ENCODE measurements around the gene MYO1F. TPM values are rescaled to one million over a fixed set of nuclear protein-coding genes. Genes with fewer than 3 reads are reported as not detected.

Gene MYO1F
- total and polyA plus RNA-seq, 2 of the 13 experiments (the other 11 are each of a cell fraction or from before 2014, with no cell fraction given) = 0.09 to 0.13 TPM

DNA sequence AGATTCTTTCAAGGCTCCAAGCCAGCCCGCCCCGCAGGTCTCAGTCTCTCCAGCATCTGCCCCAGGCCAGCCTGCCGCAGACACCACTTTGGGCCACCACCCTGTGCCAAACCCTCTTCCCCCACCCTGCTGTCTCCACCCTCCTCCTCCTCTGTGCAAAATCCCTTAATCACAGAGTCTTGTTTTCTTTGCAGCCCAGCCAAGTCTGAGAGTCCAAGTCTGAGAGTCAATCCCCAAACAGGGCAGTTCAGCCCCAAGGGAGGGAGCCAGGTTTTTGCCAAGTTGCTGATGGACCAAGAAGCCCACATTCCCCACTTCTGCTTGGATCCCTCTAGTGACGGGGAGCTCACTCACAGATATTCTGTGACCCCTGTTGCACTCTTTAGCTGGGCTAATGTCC is 30.1 kb upstream of the MYO1F start:
- DNase-seq (ENCODE audit: low spot score) (no peak), ATAC-seq (no peak), FAIRE-seq (no peak)
- in situ Hi-C loops (cut with HindIII; ENCODE audit: extremely low pct_ligation_motif_present, low pct_unique_long_range_greater_than_20kb) = no loop called here
- no TSS peak for BruUV-seq (replicated peaks)
- no peak overlapping the region for H3K9ac ChIP-seq (ENCODE audit: insufficient read depth, low read depth, low read length)
- H3K4me1 ChIP-seq (ENCODE audit: insufficient read depth, low read length) = peaks cover 15% of the 10 kb centered on the region
- no peaks in the 10 kb centered on the region for H3K36me3 ChIP-seq (replicated peaks in 1 of 2; ENCODE audit: control insufficient read depth in 1 of 2, insufficient read depth in 2 of 2, low read length in 2 of 2)
- CTCF ChIA-PET (ENCODE audit: low intra/inter-chr PET ratio, low total read pairs) = no interaction called here
- H3K27ac ChIP-seq (ENCODE audit: extremely low read length, insufficient read depth, low read length) = no peak overlapping the region
- POLR2A ChIA-PET = no interaction called here
- peaks cover 0 to 7% of the 10 kb centered on the region in 2 experiments; a peak in 2 of 5 replicates for H3K27me3 ChIP-seq (ENCODE audit: control insufficient read depth in 1 of 2, insufficient read depth in 2 of 2, low read length in 2 of 2)
- no peak overlapping the region for H2AFZ ChIP-seq (ENCODE audit: low read length)
- peaks cover 4% of the 10 kb centered on the region; the same call in 1 of the 2 replicates for H3K9me3 ChIP-seq (ENCODE audit: low read length)
- H3K4me3 ChIP-seq (replicated peaks in 1 of 3; ENCODE audit: insufficient read depth in 1 of 3, low read depth in 2 of 3, low read length in 3 of 3) = no peak overlapping the region
- no peaks in the 10 kb centered on the region for H3K79me2 ChIP-seq (ENCODE audit: insufficient read depth, low read length)
- WGBS (ENCODE audit: low lambda C conversion rate) = 82% methylated on average over 4 of the region's 4 CpGs
- TF ChIP-seq, protein P1, sequence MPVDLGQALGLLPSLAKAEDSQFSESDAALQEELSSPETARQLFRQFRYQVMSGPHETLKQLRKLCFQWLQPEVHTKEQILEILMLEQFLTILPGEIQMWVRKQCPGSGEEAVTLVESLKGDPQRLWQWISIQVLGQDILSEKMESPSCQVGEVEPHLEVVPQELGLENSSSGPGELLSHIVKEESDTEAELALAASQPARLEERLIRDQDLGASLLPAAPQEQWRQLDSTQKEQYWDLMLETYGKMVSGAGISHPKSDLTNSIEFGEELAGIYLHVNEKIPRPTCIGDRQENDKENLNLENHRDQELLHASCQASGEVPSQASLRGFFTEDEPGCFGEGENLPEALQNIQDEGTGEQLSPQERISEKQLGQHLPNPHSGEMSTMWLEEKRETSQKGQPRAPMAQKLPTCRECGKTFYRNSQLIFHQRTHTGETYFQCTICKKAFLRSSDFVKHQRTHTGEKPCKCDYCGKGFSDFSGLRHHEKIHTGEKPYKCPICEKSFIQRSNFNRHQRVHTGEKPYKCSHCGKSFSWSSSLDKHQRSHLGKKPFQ (CRISPR knock-in tag; IDR thresholded peaks at IDR 0.05; ENCODE audit: insufficient replicate concordance) = no peak
- TF ChIP-seq CEBPB (IDR thresholded peaks at IDR 0.05; ENCODE audit: borderline replicate concordance, low read depth, low read length) = no peak
- TF ChIP-seq GABPB1 (CRISPR knock-in tag; IDR thresholded peaks at IDR 0.05) = no peak
- no peak for TF ChIP-seq ZSCAN31 (CRISPR knock-in tag; IDR thresholded peaks at IDR 0.05; ENCODE audit: low read depth)
- TF ChIP-seq ZBTB7A (CRISPR knock-in tag; IDR thresholded peaks at IDR 0.05) = no peak
- TF ChIP-seq, protein P2, sequence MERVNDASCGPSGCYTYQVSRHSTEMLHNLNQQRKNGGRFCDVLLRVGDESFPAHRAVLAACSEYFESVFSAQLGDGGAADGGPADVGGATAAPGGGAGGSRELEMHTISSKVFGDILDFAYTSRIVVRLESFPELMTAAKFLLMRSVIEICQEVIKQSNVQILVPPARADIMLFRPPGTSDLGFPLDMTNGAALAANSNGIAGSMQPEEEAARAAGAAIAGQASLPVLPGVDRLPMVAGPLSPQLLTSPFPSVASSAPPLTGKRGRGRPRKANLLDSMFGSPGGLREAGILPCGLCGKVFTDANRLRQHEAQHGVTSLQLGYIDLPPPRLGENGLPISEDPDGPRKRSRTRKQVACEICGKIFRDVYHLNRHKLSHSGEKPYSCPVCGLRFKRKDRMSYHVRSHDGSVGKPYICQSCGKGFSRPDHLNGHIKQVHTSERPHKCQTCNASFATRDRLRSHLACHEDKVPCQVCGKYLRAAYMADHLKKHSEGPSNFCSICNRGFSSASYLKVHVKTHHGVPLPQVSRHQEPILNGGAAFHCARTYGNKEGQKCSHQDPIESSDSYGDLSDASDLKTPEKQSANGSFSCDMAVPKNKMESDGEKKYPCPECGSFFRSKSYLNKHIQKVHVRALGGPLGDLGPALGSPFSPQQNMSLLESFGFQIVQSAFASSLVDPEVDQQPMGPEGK (CRISPR knock-in tag; IDR thresholded peaks at IDR 0.05) = no peak
- TF ChIP-seq, protein P3, sequence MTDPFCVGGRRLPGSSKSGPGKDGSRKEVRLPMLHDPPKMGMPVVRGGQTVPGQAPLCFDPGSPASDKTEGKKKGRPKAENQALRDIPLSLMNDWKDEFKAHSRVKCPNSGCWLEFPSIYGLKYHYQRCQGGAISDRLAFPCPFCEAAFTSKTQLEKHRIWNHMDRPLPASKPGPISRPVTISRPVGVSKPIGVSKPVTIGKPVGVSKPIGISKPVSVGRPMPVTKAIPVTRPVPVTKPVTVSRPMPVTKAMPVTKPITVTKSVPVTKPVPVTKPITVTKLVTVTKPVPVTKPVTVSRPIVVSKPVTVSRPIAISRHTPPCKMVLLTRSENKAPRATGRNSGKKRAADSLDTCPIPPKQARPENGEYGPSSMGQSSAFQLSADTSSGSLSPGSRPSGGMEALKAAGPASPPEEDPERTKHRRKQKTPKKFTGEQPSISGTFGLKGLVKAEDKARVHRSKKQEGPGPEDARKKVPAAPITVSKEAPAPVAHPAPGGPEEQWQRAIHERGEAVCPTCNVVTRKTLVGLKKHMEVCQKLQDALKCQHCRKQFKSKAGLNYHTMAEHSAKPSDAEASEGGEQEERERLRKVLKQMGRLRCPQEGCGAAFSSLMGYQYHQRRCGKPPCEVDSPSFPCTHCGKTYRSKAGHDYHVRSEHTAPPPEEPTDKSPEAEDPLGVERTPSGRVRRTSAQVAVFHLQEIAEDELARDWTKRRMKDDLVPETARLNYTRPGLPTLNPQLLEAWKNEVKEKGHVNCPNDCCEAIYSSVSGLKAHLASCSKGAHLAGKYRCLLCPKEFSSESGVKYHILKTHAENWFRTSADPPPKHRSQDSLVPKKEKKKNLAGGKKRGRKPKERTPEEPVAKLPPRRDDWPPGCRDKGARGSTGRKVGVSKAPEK (CRISPR knock-in tag; IDR thresholded peaks at IDR 0.05; ENCODE audit: borderline replicate concordance) = no peak
- TF ChIP-seq, protein P4, sequence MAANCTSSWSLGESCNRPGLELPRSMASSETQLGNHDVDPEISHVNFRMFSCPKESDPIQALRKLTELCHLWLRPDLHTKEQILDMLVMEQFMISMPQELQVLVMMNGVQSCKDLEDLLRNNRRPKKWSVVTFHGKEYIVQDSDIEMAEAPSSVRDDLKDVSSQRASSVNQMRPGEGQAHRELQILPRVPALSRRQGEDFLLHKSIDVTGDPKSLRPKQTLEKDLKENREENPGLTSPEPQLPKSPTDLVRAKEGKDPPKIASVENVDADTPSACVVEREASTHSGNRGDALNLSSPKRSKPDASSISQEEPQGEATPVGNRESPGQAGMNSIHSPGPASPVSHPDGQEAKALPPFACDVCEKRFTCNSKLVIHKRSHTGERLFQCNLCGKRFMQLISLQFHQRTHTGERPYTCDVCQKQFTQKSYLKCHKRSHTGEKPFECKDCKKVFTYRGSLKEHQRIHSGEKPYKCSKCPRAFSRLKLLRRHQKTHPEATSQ (CRISPR knock-in tag; IDR thresholded peaks at IDR 0.05; ENCODE audit: borderline replicate concordance) = no peak
- no peak for TF ChIP-seq CHD2 (IDR thresholded peaks at IDR 0.05; ENCODE audit: low read depth, low read length)
- TF ChIP-seq, protein P5, sequence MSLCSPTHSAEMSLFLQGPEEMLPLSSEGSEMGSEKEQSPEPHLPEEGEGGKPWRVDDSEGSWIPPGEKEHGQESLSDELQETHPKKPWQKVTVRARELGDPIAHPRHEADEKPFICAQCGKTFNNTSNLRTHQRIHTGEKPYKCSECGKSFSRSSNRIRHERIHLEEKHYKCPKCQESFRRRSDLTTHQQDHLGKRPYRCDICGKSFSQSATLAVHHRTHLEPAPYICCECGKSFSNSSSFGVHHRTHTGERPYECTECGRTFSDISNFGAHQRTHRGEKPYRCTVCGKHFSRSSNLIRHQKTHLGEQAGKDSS (CRISPR knock-in tag; IDR thresholded peaks at IDR 0.05; ENCODE audit: borderline replicate concordance, low read depth) = no peak
- no peak for TF ChIP-seq SMAD9 (CRISPR knock-in tag; IDR thresholded peaks at IDR 0.05)
- TF ChIP-seq, protein P6, sequence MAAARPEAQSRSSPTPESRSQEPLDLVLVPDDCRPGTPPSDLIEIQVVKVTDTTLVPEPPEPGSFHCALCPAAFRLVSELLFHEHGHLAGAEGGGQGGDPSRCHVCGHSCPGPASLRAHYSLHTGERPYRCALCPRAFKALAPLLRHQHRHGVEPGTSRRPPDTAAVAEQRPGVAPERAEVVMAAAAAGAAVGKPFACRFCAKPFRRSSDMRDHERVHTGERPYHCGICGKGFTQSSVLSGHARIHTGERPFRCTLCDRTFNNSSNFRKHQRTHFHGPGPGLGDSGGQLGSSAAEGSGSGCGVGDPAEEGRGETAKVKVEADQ (CRISPR knock-in tag; IDR thresholded peaks at IDR 0.05; ENCODE audit: borderline replicate concordance) = no peak
- TF ChIP-seq KDM3A (CRISPR knock-in tag; IDR thresholded peaks at IDR 0.05; ENCODE audit: low read depth) = no peak
- no peak overlapping the region for H3K4me2 ChIP-seq (ENCODE audit: low read depth, low read length)
- no peaks in the 10 kb centered on the region for H4K20me1 ChIP-seq (ENCODE audit: insufficient read depth, low read length)
- intact Hi-C loops (cut with micrococcal nuclease; ENCODE audit: unreplicated experiment) = no loop called here

Measured in HepG2 (cell line).